Body of pancreas (tissue), 4 donors: ENCODE measurements around the gene GTPBP3.

Experiments
- CTCF ChIP-seq, 7 experiments: fragments of 450-650 bp in 4 of 7; fragments of 200-600 bp in 3 of 7; sonication (generic) in 3 of 7; IDR thresholded peaks; one replicate each; pipeline ENCODE4 v1.5.1; 2016 to 2019; ENCODE audit warnings: antibody characterized with exemption in 7 of 7
- POLR2A ChIP-seq, 3 donors: fragments of 450-650 bp; IDR thresholded peaks; one replicate each; pipeline ENCODE4 v1.6.1; 2016; ENCODE audit warnings: antibody characterized with exemption in 3 of 3, mild to moderate bottlenecking in 2 of 3

- TF ChIP-seq CTCF (IDR thresholded peaks at IDR 0.05) (no peak), POLR2A (IDR thresholded peaks at IDR 0.05) (no peak)
Measured at GRCh38 chr19:17332677-17333581, 4.4 kb upstream of the GTPBP3 start.
